GM12865 (cell line): ENCODE data around the gene PPP1R13B.

ENCODE experiments used
- DNase-seq: peaks from one replicate; pipeline ENCODE4 v3.0.0; 2010; ENCODE audit warnings: low read depth
- H3K4me3 ChIP-seq: 2 replicates; pipeline ENCODE4 v1.5.1; 2011; ENCODE audit warnings: mild to moderate bottlenecking, low read depth, low read length, control low read depth
- TF ChIP-seq, protein P1 (sequence below): IDR thresholded peaks from 2 replicates; pipeline ENCODE4 v1.5.1; 2011; ENCODE audit warnings: low read length, control low read depth, low read depth, inconsistent platforms; ENCODE audit not compliant: insufficient read depth; ENCODE audit errors: missing control alignments

Gene PPP1R13B

DNA sequence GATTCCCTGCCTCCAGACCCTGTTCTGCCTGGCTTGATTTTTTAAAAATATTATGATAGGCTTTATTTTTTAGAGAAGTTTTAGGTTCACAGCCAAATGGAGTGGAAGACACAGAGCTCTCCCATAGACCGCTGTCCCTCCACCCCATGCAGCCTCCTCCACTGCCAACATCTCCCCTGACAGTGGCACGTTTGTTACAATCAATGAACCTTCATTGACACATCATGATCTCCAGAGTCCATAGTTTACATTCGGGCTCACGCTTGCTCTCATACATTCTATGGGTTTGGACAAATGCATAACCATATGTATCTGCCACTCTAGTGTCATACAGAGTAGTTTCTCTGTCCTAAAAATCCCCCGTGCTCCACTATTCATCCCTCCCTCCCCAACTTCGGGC is 15.9 kb upstream of the PPP1R13B start:
- TF ChIP-seq, protein P1, sequence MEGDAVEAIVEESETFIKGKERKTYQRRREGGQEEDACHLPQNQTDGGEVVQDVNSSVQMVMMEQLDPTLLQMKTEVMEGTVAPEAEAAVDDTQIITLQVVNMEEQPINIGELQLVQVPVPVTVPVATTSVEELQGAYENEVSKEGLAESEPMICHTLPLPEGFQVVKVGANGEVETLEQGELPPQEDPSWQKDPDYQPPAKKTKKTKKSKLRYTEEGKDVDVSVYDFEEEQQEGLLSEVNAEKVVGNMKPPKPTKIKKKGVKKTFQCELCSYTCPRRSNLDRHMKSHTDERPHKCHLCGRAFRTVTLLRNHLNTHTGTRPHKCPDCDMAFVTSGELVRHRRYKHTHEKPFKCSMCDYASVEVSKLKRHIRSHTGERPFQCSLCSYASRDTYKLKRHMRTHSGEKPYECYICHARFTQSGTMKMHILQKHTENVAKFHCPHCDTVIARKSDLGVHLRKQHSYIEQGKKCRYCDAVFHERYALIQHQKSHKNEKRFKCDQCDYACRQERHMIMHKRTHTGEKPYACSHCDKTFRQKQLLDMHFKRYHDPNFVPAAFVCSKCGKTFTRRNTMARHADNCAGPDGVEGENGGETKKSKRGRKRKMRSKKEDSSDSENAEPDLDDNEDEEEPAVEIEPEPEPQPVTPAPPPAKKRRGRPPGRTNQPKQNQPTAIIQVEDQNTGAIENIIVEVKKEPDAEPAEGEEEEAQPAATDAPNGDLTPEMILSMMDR: no peak
- no peak for DNase-seq
- no peak overlapping the region for H3K4me3 ChIP-seq

DNA sequence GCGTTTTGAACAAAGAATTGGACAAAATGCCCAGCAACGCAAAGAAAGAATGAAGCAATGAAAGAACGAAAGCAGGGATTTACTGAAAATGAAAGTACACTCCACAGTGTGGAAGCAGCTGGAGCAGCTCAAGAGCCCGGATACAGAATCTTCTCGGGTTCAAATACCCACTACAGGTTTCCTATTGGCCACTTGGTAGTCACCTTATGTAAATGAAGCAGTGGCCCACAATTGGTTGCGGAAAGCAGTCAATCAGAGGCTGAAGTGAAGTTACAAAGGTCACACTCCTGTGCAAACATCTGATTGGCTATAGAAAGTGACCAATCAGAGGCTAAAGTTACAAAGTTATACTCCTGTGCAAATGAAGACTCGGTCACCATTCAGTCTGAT is 15.0 kb upstream of the PPP1R13B start:
- peak; percentile 40 for DNase-seq
- TF ChIP-seq, protein P1: no peak
- H3K4me3 ChIP-seq: no peak overlapping the region

DNA sequence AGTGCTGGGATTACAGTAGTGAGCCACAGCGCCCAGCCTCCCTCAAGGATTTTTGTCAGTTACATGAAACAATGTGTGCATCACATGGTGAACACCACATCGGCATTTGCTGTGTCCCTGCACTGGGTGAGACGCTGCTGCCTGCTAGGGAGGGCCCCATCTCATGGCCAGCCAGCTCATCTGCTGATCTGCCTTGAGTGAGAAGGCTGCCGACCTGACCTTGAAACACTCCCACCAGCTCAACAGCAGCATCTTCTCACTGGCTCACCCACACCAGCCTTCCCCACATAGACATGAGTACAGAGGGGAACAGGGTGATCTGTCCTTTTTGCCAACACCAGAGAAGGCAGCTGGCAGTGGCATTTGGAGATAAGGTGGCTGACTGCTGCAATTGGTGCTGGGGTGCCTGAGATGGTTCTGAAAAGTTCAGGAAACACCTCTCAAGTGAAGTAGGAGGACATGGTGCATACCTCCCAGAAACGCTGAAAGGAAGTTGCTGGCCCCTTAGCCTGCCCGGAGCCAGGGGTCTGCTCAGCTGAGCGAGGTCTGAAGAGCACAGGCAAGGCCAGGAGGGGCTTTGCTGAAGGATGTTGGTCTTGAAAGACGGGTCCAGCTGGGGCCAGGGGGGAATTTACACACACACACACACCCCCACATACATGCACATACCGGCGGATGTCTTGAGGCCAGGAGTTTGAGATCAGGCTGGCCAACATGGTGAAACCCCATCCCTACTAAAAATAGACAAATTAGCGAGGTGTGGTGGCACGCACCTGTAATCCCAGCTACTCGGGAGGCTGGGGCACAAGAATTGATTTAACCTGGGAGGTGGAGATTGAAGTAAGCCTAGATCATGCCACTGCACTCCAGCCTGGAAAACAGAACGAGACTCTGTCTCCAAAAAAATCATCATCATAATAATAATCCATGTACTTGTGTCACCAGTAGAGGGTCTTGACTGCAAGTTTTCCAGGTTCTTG is 14.3 kb upstream of the PPP1R13B start:
- TF ChIP-seq, protein P1: no peak
- no peak overlapping the region for H3K4me3 ChIP-seq
- DNase-seq: no peak

DNA sequence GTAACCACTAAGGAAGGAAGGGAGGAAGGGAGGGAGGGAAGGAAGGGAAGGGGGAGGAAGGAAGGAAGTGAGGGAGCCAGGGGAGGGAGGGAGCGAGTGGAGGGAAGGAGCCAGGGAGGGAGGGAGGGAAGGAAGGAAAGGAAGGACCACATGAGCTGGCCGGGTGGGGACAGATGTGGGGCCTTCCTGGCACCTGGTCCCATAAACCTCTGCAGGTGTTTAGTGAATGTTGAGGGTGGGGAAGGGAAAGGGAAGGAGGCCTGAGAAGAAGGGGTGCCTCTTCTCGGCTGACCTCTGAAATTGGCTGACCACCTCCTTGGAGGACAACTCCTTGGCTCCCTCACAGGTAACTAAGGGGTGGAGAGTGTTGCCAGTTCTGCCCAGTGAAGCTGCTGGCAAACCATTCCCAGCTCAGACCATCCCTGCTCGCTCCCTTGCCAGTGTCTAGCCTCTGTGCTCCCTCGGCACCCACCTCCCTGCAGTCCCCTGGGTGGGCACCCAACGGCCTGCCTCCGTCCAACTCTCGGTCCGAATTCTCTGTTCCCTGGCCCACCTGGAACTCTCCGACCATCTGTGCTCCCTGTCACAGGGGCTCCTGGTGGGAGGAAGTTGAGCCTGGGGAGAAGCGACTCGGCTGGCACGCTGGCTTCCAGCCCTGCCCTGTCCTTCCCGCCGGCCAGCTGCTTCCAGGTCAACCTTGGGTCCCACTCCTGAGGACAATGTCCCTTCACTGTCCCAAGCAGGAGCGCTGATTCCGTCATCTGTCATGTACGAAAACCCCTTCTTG is 12.2 kb upstream of the PPP1R13B start:
- no peak overlapping the region for H3K4me3 ChIP-seq
- TF ChIP-seq, protein P1: no peak
- no peak for DNase-seq

DNA sequence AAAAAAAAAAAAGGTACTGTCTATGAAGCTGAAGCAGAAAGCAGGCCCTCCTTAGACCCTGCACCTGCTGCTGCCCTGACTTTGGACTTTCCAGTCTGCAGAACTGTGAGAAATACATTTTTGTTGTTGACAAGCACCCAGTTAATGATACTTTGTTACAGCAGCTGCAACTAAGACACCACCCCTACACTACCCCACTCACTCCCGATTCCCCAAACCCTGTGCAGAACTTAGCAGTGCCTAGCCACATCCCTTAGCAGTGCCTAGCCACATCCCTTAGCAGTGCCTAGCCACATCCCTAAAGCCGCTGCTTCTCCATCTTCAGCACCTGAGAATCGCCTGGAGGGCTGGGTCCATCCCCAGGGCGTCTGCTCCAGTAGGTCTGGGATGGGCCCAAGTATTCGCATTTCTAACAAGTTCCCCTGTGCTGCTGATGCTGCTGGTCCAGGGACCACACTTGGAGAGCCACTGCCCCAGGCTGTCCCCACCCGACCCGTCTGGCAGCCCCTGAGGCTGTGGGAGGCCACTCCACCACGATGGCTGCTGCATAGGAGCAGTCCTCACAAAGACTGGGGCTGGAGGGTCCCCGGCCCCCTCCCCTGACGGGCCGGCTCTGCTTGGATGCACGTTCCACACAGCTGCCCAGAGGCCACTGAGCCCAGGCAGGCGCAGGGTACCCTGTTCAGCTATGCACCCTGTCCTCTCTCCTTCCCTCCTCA is 10.8 kb upstream of the PPP1R13B start:
- TF ChIP-seq, protein P1: no peak
- no peak overlapping the region for H3K4me3 ChIP-seq
- no peak for DNase-seq

DNA sequence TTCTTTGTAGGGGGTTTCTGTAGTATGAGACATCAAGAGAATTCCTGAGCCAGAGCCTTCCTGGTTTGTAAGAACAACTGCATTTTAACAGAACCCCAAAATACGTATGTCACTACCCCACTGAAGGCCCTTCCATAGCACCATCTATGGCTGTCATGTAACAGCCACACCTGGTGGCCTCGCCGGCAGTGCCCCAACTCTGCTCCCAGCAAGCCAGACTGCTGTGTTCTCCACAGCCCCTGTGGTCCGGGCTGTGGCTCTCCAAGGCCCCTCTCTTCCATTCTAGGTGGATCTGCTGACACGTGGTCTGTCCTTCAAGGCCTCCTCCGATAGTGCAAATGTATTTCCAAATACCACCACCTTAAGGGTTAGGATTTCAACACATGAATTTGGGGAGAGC is 9.9 kb upstream of the PPP1R13B start:
- TF ChIP-seq, protein P1: no peak
- no peak overlapping the region for H3K4me3 ChIP-seq
- no peak for DNase-seq
